Uterus (tissue), 4 donors: ENCODE data around the gene TMEM37. TPM values are rescaled to one million over a fixed set of nuclear protein-coding genes. Genes with fewer than 3 reads are reported as not detected.

Experiments
- DNase-seq, 2 donors: peaks; one replicate each; pipeline ENCODE4 v3.0.0-alpha.2; 2019 to 2020
- H3K27ac ChIP-seq, 2 donors: fragments of 200-600 bp; sonication (generic); 1 replicate in 1 of 2; 2 replicates in 1 of 2; pipeline ENCODE4 v1.5.1; 2016 to 2018
- H3K27me3 ChIP-seq, 2 donors: fragments of 200-600 bp; sonication (generic); one replicate each; pipeline ENCODE4 v1.5.1; 2018 to 2019; ENCODE audit warnings: control low read depth in 1 of 2
- H3K36me3 ChIP-seq, 2 donors: fragments of 200-600 bp; sonication (generic); one replicate each; pipeline ENCODE4 v1.5.1; 2019; ENCODE audit warnings: control low read depth in 1 of 2
- H3K4me1 ChIP-seq, 2 donors: fragments of 200-600 bp; sonication (generic); one replicate each; pipeline ENCODE4 v1.5.1; 2018 to 2019; ENCODE audit warnings: control low read depth in 1 of 2
- H3K4me3 ChIP-seq, 2 donors: fragments of 200-600 bp; sonication (generic); 1 replicate in 1 of 2; 2 replicates in 1 of 2; pipeline ENCODE4 v1.5.1; 2018 to 2019; ENCODE audit warnings: mild to moderate bottlenecking in 1 of 2
- H3K9me3 ChIP-seq, 2 donors: fragments of 200-600 bp; sonication (generic); one replicate each; pipeline ENCODE4 v1.5.1; 2019; ENCODE audit warnings: control low read depth in 1 of 2
- CTCF ChIP-seq, 4 experiments: fragments of 200-600 bp in 2 of 4; fragments of 450-650 bp in 2 of 4; sonication (generic) in 2 of 4; IDR thresholded peaks; one replicate each; pipeline ENCODE4 v1.5.1; 2016 to 2019; ENCODE audit warnings: antibody characterized with exemption in 4 of 4, mild to moderate bottlenecking in 2 of 4, moderate library complexity in 1 of 4
- POLR2A ChIP-seq, 2 donors: fragments of 450-650 bp; IDR thresholded peaks; one replicate each; pipeline ENCODE4 v1.6.1; 2016; ENCODE audit warnings: antibody characterized with exemption in 2 of 2, mild to moderate bottlenecking in 1 of 2, moderate library complexity in 1 of 2
- intact Hi-C: fragments of 100-400 bp; cut with DNase I; formaldehyde crosslinking; loops from one replicate; pipeline ENCODE4 v1.15.1; 2023; ENCODE audit warnings: low total_unique reads
- total RNA-seq, 4 donors: library from RNA; depleted of rRNA in 3 of 4; stranded (reverse); fragments of >200 nt in 3 of 4; gene quantifications; one replicate each; pipeline versions ENCODE4 v1.1.0 to v1.2.4, GENCODE V29; 2014 to 2023
- donor health status: DM: yes; HTN: yes; CAD: no.

The TMEM37 gene
- total RNA-seq, 4 donors from 2014 or later, result 1.2 to 5.4 (median 3.7) TPM; not detected in 1

- H3K4me1 ChIP-seq, result no peaks in the 10 kb centered on the region
- intact Hi-C loops, result no loop called here
- no peak overlapping the region for H3K27ac ChIP-seq
- no peak for DNase-seq
- no peaks in the 10 kb centered on the region for H3K36me3 ChIP-seq
- no peaks in the 10 kb centered on the region for H3K27me3 ChIP-seq
- no peak for TF ChIP-seq POLR2A (IDR thresholded peaks at IDR 0.05)
- TF ChIP-seq CTCF (IDR thresholded peaks at IDR 0.05), result no peak
- H3K9me3 ChIP-seq, result no peaks in the 10 kb centered on the region
- no peak overlapping the region for H3K4me3 ChIP-seq
Measured at GRCh38 chr2:119474371-119475224, 42.9 kb downstream of the TMEM37 start.

GRCh38 chr2:119475225-119475856 lies 43.7 kb downstream of the TMEM37 start:
- intact Hi-C loops, result no loop called here
- no peak for DNase-seq
- Histone ChIP-seq H3K4me1 (no peaks in the 10 kb centered on the region), H3K27ac (no peak overlapping the region), H3K4me3 (no peak overlapping the region), H3K9me3 (no peaks in the 10 kb centered on the region), H3K36me3 (no peaks in the 10 kb centered on the region), H3K27me3 (no peaks in the 10 kb centered on the region)
- TF ChIP-seq CTCF (IDR thresholded peaks at IDR 0.05) (no peak), POLR2A (IDR thresholded peaks at IDR 0.05) (no peak)

GRCh38 chr2:119475857-119476244 lies 44.2 kb downstream of the TMEM37 start:
- no peak for TF ChIP-seq POLR2A (IDR thresholded peaks at IDR 0.05)
- TF ChIP-seq CTCF (IDR thresholded peaks at IDR 0.05), result no peak
- DNase-seq, result no peak
- Histone ChIP-seq H3K4me3 (no peak overlapping the region), H3K27me3 (no peaks in the 10 kb centered on the region), H3K36me3 (no peaks in the 10 kb centered on the region), H3K4me1 (no peaks in the 10 kb centered on the region), H3K27ac (no peak overlapping the region), H3K9me3 (no peaks in the 10 kb centered on the region)
- intact Hi-C loops, result no loop called here

- Histone ChIP-seq H3K27ac (no peak overlapping the region), H3K36me3 (no peaks in the 10 kb centered on the region), H3K4me3 (no peak overlapping the region), H3K27me3 (no peaks in the 10 kb centered on the region), H3K9me3 (no peaks in the 10 kb centered on the region), H3K4me1 (no peaks in the 10 kb centered on the region)
- no peak for DNase-seq
- intact Hi-C loops, result no loop called here
- TF ChIP-seq POLR2A (IDR thresholded peaks at IDR 0.05), result no peak
- TF ChIP-seq CTCF (IDR thresholded peaks at IDR 0.05), result peak; percentile 75 to 85 (median 82)
Measured at GRCh38 chr2:119476301-119477112, 44.9 kb downstream of the TMEM37 start.
